ENCODE results near the gene AXIN2.

DNA sequence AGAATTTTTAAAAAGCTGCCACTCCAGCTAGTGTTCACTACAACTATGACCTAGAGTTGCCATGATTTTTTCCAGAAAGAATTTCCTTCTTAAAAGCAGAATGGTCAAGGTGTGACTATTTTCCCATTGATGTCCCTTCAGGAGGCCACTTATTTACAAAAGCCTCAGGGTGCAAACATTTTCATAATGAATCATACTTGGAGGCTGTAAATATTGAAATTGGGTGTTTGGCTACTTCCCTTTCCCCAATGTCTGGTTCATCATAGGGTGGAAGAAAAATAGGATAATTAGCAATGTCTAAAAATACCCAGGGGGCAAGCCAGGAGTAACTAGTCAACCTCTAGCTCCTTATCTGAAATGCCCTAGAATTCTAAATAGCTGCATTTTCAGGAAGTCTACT is 18.8 kb downstream of the AXIN2 start:
- TF ChIP-seq, protein P1, sequence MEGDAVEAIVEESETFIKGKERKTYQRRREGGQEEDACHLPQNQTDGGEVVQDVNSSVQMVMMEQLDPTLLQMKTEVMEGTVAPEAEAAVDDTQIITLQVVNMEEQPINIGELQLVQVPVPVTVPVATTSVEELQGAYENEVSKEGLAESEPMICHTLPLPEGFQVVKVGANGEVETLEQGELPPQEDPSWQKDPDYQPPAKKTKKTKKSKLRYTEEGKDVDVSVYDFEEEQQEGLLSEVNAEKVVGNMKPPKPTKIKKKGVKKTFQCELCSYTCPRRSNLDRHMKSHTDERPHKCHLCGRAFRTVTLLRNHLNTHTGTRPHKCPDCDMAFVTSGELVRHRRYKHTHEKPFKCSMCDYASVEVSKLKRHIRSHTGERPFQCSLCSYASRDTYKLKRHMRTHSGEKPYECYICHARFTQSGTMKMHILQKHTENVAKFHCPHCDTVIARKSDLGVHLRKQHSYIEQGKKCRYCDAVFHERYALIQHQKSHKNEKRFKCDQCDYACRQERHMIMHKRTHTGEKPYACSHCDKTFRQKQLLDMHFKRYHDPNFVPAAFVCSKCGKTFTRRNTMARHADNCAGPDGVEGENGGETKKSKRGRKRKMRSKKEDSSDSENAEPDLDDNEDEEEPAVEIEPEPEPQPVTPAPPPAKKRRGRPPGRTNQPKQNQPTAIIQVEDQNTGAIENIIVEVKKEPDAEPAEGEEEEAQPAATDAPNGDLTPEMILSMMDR (IDR thresholded peaks at IDR 0.05): no peak
- no peak for TF ChIP-seq POLR2A (IDR thresholded peaks at IDR 0.05)

All from thyroid gland (tissue), 4 donors.